Neural progenitor cell (in vitro differentiated cells): ENCODE data around the gene RNASEH2A.

Experiments used
- CTCF ChIP-seq: fragments of 200-600 bp; sonication (generic); IDR thresholded peaks from 2 replicates; pipeline ENCODE4 v1.5.1; 2017; ENCODE audit warnings: antibody characterized with exemption, mild to moderate bottlenecking
- EZH2 ChIP-seq: fragments of 200-600 bp; sonication (generic); IDR thresholded peaks from 2 replicates; pipeline ENCODE4 v1.6.1; 2017; ENCODE audit warnings: antibody characterized with exemption, mild to moderate bottlenecking, moderate library complexity
- EZH2phosphoT487 ChIP-seq: fragments of 200-600 bp; sonication (generic); IDR thresholded peaks from 2 replicates; pipeline ENCODE4 v1.6.1; 2017; ENCODE audit warnings: antibody characterized with exemption

DNA sequence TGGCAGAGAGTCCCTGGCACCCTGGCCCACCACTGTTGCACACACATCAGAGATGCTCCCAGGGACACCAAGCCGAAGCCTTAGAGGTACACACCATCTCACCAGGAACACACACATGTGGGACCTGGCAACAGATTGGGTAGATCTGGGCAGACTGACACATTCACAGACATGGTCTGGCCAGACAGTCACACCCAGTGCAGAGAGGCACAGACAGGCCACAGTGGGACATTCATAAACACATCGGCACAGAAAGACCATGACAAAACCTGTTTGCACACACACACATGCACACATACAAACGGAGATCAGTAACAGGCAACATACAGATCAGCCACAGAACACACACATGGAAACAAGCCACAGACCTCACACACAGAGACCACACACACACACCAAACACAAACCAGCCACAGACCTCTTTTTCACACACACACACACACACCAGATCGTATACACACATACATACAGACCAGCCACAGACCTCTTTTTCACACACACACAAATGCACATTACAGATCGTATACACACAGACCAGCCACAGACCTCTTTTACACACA, 21.4 kb upstream of the RNASEH2A start:
- TF ChIP-seq EZH2, result no peak
- TF ChIP-seq CTCF, result no peak
- TF ChIP-seq EZH2phosphoT487, result no peak
